Activated naive CD4-positive, alpha-beta T cell treated with anti-CD3 and anti-CD28 coated beads, Interleukin-2, amount 50 U/mL, for 16 hours (primary cell): Measurements from ENCODE around the gene LAD1.

Experiments used
- DNase-seq: peaks from one replicate; pipeline ENCODE4 v3.0.0-alpha.2; 2020

Gene LAD1

GRCh38 chr1:201399018-201399351, at the start of gene LAD1:
Gene LAD1 (minus strand): TSS chr1:201399324. CDS start chr1:201399306, 18 bp downstream.
- DNase-seq: no peak

DNA sequence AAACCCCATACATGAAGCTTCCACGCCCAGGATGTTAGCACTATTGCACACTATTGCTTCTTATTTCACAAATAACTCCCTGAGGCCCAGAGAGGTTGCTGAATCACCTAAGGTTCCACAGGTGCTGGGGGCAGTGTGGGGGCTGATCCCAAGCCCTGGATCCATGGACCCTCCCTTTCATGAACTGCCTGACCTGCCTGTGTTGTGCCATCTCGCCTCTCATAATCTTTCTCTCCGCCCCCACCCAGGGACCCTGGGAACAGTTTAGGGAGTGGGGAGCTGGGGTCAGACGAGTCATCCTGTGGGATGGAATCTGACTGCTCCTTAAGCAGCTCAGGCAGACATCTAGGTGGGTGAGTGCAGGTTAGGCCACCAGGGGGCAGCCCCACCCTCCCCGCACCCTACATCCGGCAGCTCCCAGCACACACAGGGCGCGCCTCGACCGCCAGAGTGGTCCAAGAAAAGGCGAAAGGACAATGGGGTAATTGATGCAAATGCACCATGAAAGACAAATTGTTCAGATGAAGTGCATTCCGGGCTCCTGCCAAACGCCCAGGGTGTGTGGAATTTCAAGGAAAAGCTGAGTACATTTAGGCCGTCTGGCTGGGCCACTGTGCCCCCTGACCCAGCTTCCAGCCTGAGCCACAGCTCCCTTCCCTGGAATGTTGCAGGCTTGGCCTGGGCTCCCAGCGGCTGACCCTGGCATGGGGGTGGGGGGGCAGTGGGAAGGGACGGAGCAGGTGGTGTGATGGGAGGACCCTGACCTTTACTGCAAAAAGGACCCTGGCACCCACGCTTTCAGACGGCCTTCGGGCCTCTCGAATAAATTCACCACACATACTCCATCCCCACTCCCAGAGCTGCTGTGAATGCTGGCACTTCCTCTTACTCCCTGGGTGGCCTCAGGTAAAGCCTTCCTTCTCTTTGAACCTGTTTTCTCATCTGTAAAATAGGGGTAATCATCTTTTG, 49.1 kb upstream of the LAD1 start:
- DNase-seq: peak; percentile 57

DNA sequence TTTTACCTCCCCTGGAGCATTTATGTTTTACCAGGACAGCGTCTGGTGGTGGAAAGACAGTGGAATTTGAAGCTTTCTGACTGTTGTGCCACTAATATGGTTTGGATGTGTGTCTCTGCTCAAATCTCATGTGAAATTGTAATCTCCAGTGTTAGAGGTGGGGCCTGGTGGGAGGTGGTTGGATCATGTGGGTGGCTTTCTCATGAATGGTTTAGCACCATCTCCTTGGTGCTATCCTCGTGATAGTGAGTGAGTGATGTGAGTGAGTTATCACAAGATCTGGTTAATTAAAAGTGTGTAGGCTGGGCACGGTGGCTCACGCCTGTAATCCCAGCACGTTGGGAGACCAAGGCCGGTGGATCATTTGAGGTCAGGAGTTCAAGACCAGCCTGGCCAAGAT, 46.2 kb upstream of the LAD1 start:
- no peak for DNase-seq

DNA sequence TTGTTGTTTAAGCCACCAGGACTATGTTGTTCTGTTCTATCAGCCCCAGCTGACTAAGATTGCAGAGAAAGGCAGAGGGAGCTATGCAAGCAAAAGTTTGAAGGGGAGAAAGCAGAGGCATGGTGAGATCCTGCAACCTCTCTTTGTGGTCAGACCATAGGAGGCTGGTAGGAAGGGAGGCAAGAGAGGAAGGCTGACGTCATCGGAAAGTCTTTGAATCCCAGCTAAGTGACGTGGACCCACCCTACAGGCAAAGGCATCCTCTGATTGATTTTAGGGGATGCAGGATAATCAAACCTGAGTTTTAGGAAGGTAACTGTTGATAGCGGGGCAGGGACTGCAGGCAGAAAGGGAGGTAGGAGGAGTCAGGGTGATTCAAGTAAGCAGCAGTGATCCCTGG, 45.7 kb upstream of the LAD1 start:
- DNase-seq: no peak

- DNase-seq: no peak
These were observed 44.6 kb upstream of the LAD1 start for GRCh38 chr1:201443747-201444146.

GRCh38 chr1:201436969-201437368, 37.8 kb upstream of the LAD1 start:
- no peak for DNase-seq

GRCh38 chr1:201436393-201436792, 37.3 kb upstream of the LAD1 start:
- DNase-seq: no peak

DNA sequence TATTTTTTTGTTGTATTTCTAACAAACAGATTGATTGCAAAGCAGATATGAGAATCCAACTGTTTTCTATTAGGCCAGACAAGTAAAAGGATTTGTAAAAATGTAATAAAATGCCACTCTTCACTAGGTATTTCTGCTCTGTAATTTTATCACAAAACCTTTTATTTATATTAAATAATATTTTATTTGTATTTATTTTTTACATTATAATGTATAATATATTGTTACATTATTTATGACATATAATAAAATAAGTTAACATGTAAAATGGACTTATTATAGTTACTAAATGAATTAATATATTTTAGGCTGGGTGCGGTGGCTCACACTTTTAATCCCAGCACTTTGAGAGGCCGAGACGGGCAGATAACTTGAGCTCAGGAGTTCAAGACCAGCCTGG, 35.1 kb upstream of the LAD1 start:
- DNase-seq: no peak

DNA sequence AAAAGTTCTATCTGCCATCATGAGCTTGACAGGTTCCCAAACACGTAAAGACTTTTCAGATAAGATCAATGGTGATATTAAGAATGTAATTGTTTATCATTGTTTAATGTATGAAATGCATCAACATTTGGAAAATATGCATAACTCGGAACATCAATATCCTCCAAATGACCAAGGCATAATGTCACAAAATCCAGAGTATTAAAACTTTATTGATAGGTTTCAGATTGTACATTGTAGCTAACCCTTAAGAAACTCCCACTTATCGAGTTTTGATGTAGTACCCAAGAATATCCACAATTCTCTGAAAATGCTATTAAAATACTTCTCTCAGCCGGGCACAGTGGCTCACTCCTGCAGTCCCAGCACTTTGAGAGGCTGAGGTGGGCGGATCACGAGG, 34.5 kb upstream of the LAD1 start:
- no peak for DNase-seq

DNA sequence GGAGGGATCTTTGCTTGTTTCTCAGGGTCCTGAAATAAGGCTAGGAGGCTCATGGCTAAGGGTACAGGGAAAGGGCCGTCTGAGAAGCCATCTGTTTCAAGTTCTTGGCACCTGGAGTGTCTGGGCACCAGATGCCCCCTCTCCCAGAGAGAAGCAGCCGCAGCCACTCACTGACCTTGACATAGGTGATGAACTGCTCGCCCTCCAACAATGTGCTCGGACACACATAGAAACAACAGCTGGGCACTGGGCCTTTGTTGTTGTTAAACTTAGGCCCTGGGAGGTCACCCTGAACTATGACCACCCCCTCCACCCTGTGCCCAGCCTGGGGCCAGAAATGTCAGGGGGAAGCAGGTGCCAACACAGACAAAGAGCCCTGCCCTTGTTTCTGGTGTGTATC, 31.7 kb upstream of the LAD1 start:
- DNase-seq: no peak

DNA sequence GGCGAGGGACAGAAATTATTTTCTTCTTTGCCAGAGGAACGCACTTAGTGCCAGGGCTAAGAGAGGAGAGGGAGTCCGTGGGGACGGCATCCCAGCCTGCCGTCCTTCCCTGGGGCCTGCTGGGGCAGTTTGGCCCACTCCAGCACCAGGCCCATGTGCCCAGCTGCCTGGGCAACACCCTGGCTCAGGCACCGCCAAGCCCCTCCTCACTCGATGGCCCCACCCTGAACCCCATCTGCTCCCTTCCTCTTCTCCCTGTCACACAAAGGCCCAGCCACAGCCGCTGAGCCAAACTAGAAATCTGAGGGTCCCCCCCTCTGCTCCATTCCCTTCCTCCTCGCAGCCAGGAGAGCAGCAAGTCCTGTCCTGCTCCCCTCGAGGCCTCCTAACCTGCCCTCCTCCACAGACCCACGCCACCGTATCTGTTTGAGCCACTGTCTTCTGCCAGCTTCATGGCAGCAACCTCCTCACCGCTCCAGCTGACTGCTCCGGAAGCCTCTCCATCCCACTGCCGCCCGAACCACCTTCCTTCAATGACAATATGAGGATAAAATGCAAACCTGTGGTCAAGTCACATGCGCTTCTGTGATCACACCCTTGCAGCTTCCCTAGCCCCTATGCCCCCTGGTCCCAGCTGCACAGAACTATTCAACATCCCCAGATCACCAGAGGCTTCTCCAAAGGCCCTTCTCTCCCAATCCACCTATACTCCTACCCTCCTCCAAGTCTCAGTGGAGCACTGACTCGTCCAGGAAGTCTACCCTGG, 30.8 kb upstream of the LAD1 start:
- no peak for DNase-seq

DNA sequence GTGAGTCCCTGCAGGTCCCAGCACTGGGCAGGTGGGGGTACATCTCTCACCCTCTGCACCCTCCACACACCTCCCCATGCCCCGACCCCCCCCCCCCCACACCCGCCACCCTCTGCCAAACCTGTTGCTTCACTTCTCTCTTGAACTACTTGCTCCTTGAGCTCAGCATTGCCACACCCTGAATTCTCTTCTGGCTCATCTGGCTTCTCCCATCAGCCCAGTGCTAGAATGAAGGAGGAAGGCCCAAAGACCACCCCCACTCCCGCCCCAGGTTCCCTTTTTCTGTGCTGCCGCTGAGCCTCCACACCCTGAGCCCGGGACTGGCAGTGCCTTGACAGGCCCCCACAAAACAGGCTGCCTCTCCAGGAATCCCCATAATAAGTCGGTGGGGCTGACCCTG, 28.8 kb upstream of the LAD1 start:
- DNase-seq: no peak

- DNase-seq: no peak
These were observed 27.6 kb upstream of the LAD1 start for GRCh38 chr1:201426479-201427310.

- no peak for DNase-seq
These were observed 25.0 kb upstream of the LAD1 start for GRCh38 chr1:201424146-201424545.

- DNase-seq: no peak
These were observed 24.5 kb upstream of the LAD1 start for GRCh38 chr1:201423655-201424054.

- DNase-seq: no peak
These were observed 23.4 kb upstream of the LAD1 start for GRCh38 chr1:201422436-201423030.

GRCh38 chr1:201422026-201422425, 22.9 kb upstream of the LAD1 start:
- no peak for DNase-seq

DNA sequence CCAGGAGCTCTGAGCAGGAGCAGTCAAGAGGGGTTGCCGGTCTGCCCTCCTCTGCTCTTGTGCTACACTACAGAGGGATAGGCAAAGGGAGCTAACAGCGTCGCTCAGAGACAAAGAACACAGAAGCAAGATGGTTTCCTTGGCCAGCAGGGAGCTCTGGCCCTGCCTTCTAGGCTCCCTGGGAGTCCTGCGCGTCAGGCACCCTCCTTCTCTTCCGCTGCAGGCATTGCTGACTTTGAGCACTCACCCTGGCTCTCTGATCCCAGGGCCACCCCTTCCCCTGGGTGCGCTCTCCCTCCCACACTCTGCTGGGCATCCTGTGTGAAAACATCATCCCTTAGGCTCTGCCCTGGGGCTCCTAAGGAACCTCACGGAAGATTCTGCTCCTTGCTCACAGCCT, 21.9 kb upstream of the LAD1 start:
- no peak for DNase-seq

- DNase-seq: no peak
These were observed 21.5 kb upstream of the LAD1 start for GRCh38 chr1:201420608-201421002.

GRCh38 chr1:201419746-201420607, 20.9 kb upstream of the LAD1 start:
- no peak for DNase-seq

GRCh38 chr1:201419256-201419655, 20.1 kb upstream of the LAD1 start:
- DNase-seq: no peak

DNA sequence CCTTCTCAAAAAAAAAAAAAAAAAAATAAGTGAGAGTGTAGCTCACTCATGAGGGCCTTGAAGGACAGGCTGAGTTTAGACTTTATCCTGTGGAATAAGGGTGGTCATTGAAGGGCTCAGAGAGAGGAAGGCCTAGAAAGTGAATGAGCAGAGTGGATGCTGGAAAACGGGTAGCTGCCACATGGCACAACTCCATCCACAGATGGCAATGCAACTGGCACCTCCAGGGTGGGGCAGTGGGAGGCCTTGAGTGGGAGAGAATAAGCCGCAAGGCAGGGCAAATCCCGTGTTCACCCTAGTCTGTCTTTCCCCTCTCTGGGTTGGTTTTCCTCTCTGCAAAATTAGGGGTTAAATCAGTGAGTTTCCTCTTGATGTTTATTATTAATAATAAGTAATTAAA, 19.3 kb upstream of the LAD1 start:
- DNase-seq: no peak
